BJ (cell line): ENCODE data around the gene PRR29. TPM values are rescaled to one million over a fixed set of nuclear protein-coding genes. Genes with fewer than 3 reads are reported as not detected.

ENCODE experiments used
- CTCF ChIA-PET: fragments of 350-600 bp; formaldehyde crosslinking; extraction: SDS; loops from one replicate; lab custom pipeline; 2021; ENCODE audit warnings: antibody characterized with exemption, inconsistent platforms; lab: Yijun Ruan, JAX
- POLR2A ChIA-PET: fragments of 300-600 bp; sonication (Branson Sonifier 250); formaldehyde crosslinking; extraction: SDS; loops from one replicate; lab custom pipeline; 2021; ENCODE audit warnings: antibody characterized with exemption; lab: Charles Lee
- DNase-seq: peaks from one replicate; pipeline ENCODE4 v3.0.0-alpha.2; 2011; ENCODE audit warnings: low read depth
- H3K27me3 ChIP-seq: 2 replicates; pipeline ENCODE4 v1.6.0; 2011; ENCODE audit warnings: low read length; ENCODE audit not compliant: control insufficient read depth, insufficient read depth
- H3K36me3 ChIP-seq: 2 replicates; pipeline ENCODE4 v1.5.1; 2011; ENCODE audit warnings: low read length; ENCODE audit not compliant: control insufficient read depth, insufficient read depth
- H3K4me3 ChIP-seq: 2 replicates; pipeline ENCODE4 v1.5.1; 2011; ENCODE audit warnings: low read depth, mild to moderate bottlenecking, control low read depth, low read length
- polyA plus RNA-seq: library from polyadenylated mRNA; depleted of rRNA; stranded (reverse); fragments of >200 nt; gene quantifications from 2 replicates; pipeline ENCODE4 v1.2.3, GENCODE V29; 2011
- TF ChIP-seq, protein P1 (sequence below): IDR thresholded peaks from 2 replicates; pipeline ENCODE4 v1.5.1; 2011; ENCODE audit warnings: low read depth, mild to moderate bottlenecking, control low read depth, inconsistent platforms, low read length, moderate library complexity; ENCODE audit not compliant: insufficient read depth

PRR29 gene
- polyA plus RNA-seq, 1 experiment = 0.21 TPM

GRCh38 chr17:63967953-63968352, 30.2 kb upstream of the PRR29 start:
- ChIA-PET POLR2A (no interaction called here), CTCF (interaction anchor here (1.0 to 1.4 kb wide), 3 partner anchors 12 to 48 kb away, joined by 3 to 4 read pairs (median 3); no protein-coding TSS in a partner anchor)
- Histone ChIP-seq H3K4me3 (no peak overlapping the region), H3K36me3 (no peaks in the 10 kb centered on the region), H3K27me3 (peaks cover 2% of the 10 kb centered on the region)
- no peak for DNase-seq
- TF ChIP-seq, protein P1, sequence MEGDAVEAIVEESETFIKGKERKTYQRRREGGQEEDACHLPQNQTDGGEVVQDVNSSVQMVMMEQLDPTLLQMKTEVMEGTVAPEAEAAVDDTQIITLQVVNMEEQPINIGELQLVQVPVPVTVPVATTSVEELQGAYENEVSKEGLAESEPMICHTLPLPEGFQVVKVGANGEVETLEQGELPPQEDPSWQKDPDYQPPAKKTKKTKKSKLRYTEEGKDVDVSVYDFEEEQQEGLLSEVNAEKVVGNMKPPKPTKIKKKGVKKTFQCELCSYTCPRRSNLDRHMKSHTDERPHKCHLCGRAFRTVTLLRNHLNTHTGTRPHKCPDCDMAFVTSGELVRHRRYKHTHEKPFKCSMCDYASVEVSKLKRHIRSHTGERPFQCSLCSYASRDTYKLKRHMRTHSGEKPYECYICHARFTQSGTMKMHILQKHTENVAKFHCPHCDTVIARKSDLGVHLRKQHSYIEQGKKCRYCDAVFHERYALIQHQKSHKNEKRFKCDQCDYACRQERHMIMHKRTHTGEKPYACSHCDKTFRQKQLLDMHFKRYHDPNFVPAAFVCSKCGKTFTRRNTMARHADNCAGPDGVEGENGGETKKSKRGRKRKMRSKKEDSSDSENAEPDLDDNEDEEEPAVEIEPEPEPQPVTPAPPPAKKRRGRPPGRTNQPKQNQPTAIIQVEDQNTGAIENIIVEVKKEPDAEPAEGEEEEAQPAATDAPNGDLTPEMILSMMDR = no peak

DNA sequence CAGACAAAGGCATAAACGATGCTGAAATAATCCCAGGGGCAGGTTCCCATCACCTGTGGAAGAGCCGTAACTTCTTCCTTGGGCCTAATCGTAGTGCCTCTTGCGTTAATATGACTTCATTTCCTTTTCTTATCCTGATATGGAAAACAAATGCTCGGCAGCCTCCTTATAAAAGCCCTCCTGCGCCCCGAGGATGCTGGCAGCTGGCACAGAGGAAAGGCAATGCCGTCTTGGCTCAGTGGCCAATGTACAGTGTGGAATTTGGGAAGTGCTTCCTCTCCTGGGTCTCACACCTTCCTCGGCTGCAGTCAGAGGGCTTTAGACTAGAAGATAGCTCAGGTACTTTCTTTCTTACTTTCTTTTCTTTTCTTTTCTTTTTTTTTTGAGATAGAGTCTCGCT, 28.9 kb upstream of the PRR29 start:
- H3K36me3 ChIP-seq = no peaks in the 10 kb centered on the region
- no peak overlapping the region for H3K4me3 ChIP-seq
- peaks cover 2% of the 10 kb centered on the region; the same call in 1 of the 2 replicates for H3K27me3 ChIP-seq
- CTCF ChIA-PET = interaction anchor here (0.8 to 1.5 kb wide), 3 partner anchors 23 to 60 kb away, joined by 3 to 7 read pairs (median 3); partner anchors contain the start of gene GH1
- DNase-seq = no peak
- POLR2A ChIA-PET = no interaction called here
- TF ChIP-seq, protein P1 = no peak

DNA sequence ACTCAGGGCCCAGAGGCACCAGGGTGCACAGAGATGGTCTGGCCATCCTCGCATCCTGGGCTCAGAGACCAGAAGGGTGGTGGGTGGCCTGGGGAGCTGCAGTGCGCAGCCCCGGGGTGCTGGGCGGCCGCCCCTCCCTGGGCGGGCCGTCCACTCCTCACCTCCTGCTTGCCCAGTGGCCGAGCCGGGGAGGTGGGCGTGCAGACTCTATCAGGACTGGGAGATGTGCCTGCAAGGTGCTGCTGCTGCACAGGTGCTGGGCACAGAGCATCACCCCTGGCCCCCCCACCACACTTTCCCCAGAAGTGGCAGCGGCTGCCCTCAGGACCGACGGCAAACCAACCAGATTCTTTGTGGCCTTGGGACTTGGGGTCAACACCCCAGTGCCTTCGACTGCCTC, 25.4 kb upstream of the PRR29 start, which contains the start of gene SCN4A:
TSS of gene SCN4A (minus strand) at position 123 of the 400 bp plus-strand sequence. CDS start at position 46, 77 bp downstream.
- DNase-seq = no peak
- TF ChIP-seq, protein P1 = no peak
- ChIA-PET POLR2A (no interaction called here), CTCF (no interaction called here)
- peaks cover 2% of the 10 kb centered on the region; the same call in 1 of the 2 replicates for H3K27me3 ChIP-seq
- H3K4me3 ChIP-seq = no peak within 1 kb of the TSS
- H3K36me3 ChIP-seq = no peaks in the 10 kb centered on the region

DNA sequence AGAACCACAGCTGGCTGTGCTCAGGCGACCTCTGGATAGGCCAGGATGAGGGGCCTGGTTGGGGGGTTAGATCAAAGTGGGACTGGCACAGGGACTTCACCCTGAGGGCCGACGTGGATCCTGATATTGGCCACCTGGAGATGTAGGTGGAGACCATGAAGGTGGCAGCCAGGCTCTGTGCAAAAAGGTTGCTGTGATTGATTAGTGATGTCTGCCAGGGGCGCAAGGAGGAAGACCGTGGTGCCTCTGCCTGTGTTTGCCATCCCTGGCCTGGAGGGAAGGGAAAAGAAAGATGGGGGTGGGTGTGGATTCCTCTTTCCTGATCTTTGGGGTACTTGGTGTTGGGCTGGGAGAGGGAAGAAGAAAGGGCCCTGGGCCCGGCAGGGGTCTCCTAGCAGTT, 24.9 kb upstream of the PRR29 start:
- TF ChIP-seq, protein P1 = no peak
- ChIA-PET CTCF (interaction anchor here (2.2 to 2.7 kb wide), 2 partner anchors 10 to 27 kb away, joined by 8 to 14 read pairs; no protein-coding TSS in a partner anchor), POLR2A (no interaction called here)
- Histone ChIP-seq H3K36me3 (no peaks in the 10 kb centered on the region), H3K27me3 (peaks cover 2% of the 10 kb centered on the region; the same call in 1 of the 2 replicates), H3K4me3 (no peak overlapping the region)
- no peak for DNase-seq

- no peak overlapping the region for H3K4me3 ChIP-seq
- peaks cover 2% of the 10 kb centered on the region; the same call in 1 of the 2 replicates for H3K27me3 ChIP-seq
- ChIA-PET POLR2A (no interaction called here), CTCF (interaction anchor here (0.7 to 3.1 kb wide), 9 partner anchors 10 to 86 kb away, joined by 3 to 14 read pairs (median 7); no protein-coding TSS in a partner anchor)
- no peak for DNase-seq
- H3K36me3 ChIP-seq = no peaks in the 10 kb centered on the region
- TF ChIP-seq, protein P1 = no peak
Observed at GRCh38 chr17:63973930-63974593, 24.1 kb upstream of the PRR29 start.
